ENCODE data around the gene GSTM4.
A peak's percentile ranks its signal among the peaks of the same experiment; 100 is the strongest.
"Not testable (repeated sequence)": the region's sequence is repeated elsewhere in the genome, so short reads cannot be mapped to it uniquely, and the experiment has no call there.

Gene GSTM4

GRCh38 chr1:109669246-109669948 lies 13.5 kb downstream of the GSTM4 start:
- no peak for DNase-seq

GRCh38 chr1:109669949-109670302 lies 14.0 kb downstream of the GSTM4 start:
- DNase-seq = not testable (repeated sequence)

GRCh38 chr1:109671067-109671466 lies 15.2 kb downstream of the GSTM4 start:
- DNase-seq = no peak

DNA sequence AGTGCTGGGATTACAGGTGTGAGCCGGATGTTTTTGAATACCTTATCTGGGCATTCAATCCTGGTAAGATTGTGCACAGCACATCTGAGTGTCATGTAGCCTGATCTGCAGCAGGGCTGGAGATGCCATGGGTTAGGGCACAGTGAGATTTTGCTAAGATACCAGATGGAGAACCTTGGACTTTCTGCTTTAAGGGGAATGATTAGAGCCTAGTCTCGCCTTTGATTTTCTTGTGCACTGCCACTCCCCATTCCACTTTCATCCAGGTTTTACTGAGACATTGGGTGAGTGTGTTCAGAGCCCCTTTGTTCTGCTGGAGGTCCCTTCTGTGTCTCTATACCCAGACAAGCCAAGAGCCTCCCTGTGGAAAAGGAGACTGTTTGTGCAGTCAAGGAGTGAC lies 18.0 kb downstream of the GSTM4 start:
- not testable (repeated sequence) for DNase-seq

DNA sequence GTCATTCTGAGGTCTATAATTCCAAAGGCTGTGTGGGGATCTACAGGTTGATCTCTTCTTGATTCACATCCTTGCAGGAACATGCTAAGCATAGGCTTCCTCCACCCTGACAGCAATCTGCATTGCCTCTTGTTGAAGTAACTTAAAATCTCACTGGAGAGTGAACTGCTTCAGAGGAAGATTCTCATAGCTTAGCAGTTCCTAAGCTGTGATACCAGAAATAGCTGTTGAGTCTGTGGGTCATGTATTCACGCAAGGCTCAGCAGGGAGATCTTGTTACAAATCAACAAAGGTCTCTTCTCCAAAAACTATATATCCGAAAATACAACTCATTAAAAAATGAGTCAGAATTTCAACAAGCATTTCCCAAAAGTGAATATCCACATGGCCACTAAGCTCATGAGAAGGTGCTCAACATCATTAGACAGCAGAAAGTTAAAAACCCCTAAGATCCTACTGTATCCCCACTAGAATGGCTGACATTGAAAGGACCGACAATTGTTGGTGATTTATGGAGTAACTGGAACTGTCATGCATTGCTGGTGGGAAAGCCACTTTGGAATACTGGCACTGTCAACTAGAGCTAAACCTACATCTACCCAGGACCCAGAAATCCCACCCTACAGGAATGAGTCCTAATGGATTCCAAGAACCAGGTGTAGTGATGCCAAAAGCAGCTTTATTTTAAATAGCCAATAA lies 20.9 kb downstream of the GSTM4 start:
- not testable (repeated sequence) for DNase-seq

GRCh38 chr1:109677459-109677858 lies 21.6 kb downstream of the GSTM4 start:
- no peak for DNase-seq

GRCh38 chr1:109678637-109679036 lies 22.7 kb downstream of the GSTM4 start:
- DNase-seq = not testable (repeated sequence)

DNA sequence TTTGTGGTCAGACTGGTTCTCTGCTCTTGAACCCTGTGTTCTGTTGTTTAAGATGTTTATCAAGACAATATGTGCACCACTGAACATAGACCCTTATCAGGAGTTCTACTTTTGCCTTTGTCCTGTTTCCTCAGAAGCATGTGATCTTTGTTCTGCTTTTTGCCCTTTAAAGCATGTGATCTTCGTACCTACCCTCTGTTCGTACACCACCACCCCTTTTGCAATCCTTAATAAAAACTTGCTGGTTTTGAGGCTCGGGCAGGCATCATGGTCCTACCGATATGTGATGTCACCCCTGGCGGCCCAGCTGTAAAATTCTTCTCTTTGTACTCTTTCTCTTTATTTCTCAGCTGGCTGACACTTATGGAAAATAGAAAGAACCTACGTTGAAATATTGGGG lies 28.9 kb downstream of the GSTM4 start:
- DNase-seq = not testable (repeated sequence)

DNA sequence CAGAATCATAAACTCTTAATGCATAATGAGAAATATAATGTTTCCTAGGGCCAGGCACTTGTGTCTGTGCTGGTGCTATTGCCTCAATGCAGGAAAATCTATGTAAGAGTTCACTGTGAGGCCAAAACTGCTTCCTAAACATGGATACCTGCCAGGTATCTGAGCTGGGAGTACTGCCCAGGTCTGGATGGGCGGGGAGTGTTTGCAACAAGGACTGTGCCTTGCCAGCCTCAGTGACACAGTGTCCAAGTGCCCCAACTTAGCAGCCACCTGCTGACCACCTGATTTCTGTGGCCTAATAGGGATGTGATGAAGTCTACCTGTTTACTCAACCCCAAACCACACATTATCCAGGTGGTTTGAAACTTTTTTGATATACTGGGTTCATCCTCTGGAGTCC lies 29.5 kb downstream of the GSTM4 start:
- DNase-seq = not testable (repeated sequence)

- DNase-seq = not testable (repeated sequence)
Measured at GRCh38 chr1:109685890-109686289, 30.0 kb downstream of the GSTM4 start.

GRCh38 chr1:109687109-109687508 lies 31.2 kb downstream of the GSTM4 start:
- not testable (repeated sequence) for DNase-seq

DNA sequence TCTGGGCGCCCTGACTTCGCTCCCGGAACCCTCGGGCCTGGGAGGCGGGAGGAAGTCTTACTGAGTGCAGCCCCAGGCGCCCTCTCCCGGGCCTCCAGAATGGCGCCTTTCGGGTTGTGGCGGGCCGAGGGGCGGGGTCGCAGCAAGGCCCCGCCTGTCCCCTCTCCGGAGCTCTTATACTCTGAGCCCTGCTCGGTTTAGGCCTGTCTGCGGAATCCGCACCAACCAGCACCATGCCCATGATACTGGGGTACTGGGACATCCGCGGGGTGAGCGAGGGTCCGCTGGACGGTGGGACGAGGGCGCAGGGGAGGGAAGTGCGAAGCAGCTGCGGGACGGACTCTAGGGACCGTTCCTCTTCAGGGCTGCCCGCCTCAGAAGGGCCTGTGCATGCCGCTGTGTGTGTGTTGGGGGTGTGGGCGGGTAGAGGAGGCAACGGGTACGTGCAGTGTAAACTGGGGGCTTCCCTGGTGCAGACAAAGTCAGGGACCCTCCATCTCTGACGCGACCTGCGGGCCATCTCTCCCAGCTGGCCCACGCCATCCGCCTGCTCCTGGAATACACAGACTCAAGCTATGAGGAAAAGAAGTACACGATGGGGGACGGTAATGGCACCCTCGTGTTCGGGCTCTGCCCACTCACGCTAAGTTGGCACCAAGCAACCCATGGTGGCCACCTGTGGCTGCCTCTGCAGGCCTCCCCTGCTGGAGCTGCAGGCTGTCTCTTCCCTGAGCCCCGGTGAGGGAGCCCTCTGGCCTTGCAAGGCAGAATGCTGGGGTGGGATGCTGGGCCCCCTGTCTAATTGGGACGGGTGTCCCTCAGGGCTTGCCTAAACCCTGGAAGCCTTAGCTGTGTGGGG lies 32.0 kb downstream of the GSTM4 start, which contains the start of gene GSTM1:
Gene GSTM1, plus strand, starts transcription at position 177 of the 859 bp plus-strand sequence. Its CDS starts 57 bp downstream, at position 234.
- peak; percentile 79 for DNase-seq

DNA sequence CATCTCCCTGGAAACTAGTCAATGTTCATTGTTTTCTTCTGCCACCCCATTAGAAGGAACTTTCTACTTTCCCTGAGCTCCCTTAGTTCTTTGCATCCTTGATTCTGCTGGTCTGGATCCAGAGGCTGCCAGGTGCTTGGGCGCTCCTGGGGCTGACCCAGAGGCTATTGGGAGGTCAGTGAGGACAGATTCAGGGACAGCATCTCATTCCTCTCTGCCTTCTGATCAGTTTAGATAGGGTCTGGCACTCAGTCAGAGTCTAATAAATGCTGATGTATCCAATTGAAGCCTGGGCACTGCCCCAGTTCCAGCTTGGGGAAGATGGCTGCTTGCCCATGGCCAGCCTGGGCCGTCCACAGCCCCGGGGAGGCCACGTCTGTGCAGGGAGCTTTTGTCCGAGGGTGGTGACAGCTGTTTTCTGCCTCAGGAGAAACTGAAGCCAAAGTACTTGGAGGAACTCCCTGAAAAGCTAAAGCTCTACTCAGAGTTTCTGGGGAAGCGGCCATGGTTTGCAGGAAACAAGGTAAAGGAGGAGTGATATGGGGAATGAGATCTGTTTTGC lies 34.0 kb downstream of the GSTM4 start:
- DNase-seq = no peak

DNA sequence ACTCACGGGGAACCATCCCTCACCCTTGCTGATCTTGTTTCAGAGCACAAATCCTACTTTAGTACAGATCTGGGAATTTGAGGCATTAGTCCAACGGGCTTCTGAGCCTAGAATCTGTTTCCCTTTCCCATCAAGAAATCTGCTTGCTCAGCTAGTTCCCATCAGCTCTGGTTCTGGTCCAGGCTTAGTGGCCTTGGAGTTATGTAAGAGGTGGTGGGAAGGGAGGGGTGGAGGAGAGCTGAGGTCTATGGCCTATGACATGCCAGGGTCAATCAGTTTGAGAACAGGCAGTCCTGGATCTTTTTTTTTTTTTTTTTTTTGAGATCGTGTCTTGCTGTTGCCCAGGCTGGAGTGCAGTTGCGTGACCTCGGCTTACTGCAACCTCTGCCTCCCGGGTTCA lies 35.9 kb downstream of the GSTM4 start:
- DNase-seq = no peak

DNA sequence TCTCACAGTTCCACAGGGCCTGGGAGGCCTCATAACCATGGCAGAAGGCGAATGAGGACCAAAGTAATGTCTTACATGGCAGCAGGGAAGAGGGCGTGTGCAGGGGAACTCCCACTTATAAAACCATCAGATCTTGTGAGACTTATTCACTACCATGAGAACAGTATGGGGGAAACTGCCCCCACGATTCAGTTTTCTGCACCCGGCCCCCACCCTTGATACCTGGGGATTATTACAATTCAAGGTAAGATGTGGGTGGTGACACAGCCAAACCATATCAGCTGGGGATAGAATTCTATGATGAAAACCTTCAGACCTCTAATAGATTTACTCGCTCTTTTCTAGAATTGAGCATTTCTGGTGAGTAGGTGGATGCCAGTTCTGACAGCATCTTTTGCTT lies 38.5 kb downstream of the GSTM4 start:
- DNase-seq = not testable (repeated sequence)

GRCh38 chr1:109695138-109695537 lies 39.2 kb downstream of the GSTM4 start:
- DNase-seq = not testable (repeated sequence)

DNA sequence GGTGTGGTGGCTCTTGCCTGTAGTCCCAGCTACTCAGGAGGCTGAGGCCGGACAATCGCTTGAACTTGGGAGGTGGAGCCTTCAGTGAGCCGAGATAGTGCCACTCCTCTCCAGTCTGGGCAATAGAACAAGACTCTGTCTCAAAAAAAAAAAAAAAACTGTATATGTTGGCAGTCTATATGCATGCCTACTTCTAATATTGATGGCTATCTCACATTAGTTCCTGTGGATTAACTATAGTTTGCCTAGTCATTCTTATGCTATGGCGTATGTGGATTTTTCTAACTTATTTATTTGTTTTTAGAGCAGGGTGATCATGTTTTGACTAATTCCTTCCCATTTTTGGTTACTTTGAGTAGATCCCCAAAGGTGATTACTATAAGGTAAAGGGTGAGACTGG lies 41.2 kb downstream of the GSTM4 start:
- no peak for DNase-seq

DNA sequence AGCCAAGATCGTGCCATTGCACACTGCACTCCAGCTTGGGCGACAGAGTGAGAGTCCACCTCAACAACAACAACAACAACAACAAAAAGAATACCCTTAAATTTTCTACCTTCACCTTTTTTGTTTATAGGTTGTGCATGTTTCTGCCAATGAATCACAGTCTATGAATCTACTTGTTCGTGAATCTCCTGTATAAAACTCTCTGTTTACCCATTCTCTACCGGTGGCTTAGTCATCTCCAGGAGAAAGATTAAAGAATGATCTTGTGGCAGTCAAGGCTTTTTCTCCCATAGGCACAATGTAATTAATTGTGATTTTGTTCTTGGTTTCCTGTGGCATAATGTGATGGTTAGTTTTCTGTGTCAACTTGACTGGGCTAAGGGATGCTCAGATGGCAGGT lies 42.0 kb downstream of the GSTM4 start:
- not testable (repeated sequence) for DNase-seq

- DNase-seq = not testable (repeated sequence)
Measured at GRCh38 chr1:109702940-109703339, 47.0 kb downstream of the GSTM4 start.

DNA sequence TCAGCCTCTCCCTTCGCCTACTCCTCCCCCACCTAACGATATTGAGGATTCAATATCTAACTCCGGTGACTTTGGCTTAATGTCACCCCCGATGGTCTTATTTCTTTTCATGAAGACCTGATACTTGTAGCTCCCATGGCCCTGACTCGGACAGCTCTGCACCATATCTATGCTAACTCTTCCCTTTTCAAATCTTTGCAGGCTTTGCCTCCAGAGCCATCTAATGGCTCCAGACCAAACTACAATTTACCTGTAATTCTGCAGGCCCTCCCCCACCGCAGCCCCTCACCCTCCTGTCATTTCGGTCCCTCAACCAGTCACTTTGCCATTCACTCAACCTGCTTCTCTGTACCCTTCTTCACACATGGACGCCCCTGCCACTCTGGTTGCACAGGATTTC lies 48.3 kb downstream of the GSTM4 start:
- DNase-seq = no peak

DNA sequence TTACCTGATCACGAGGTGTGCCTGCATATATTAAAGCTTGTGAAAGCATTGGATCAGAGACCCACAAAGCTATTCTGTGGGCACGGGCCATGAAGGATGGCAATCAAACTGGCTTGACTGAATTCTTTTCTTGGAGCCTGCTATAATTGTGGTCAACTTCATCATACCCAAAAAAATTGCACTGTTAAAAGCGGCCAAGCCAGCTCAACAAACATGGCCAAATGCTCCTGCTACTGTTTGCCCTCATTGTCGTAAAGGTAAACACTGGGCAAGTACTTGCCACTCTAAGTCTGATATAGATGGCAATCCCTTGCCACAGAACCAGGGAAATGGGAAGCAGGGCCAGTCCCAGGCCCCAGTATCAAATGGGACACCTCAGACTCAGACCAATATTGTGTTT lies 49.5 kb downstream of the GSTM4 start:
- no peak for DNase-seq

DNA sequence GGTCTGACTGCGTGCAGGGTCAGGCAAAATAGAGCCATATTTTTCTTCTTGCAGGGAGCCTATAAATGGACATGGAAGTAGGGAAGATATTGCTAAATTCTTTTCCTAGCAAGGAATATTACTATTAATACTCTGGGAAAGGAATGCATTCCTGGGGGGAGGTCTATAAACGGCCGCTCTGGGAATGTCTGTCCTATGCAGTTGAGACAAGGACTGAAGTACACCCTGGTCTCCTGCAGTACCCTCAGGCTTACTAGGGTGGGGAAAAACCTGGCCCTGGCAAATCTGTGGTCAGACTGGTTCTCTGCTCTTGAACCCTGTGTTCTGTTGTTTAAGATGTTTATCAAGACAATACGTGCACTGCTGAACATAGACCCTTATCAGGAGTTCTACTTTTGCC lies 53.0 kb downstream of the GSTM4 start:
- not testable (repeated sequence) for DNase-seq

GRCh38 chr1:109709822-109710221 lies 53.9 kb downstream of the GSTM4 start:
- DNase-seq = not testable (repeated sequence)

Data from activated naive CD4-positive, alpha-beta T cell treated with Interleukin-2 at 50 U/mL for 16 hours (primary cell).